ENCODE data around the gene ITGA5. TPM values are rescaled to one million over a fixed set of nuclear protein-coding genes. Genes with fewer than 3 reads are reported as not detected.

Gene ITGA5
- total RNA-seq, 1 experiment from 2014 or later, result 49.7 TPM

DNA sequence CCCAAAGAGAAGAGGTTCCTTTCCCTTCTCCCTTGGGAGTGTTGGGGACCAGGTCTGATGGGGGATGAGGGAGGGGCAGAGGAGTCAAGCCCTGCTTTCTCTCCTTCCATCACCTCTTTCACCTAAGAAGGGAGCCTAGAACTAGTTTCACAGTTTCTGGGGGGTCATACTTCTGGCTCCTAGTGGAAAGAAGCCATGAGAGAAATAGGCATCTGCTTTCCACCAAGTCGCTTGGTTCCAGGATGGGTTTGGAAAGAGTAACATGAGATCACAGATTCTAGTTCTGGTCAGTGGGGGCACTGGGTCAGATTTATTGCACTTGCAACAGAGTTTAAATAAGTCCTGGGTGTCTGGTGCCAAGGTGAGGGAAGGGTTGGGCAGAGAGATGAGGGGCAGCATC lies 24.1 kb downstream of the ITGA5 start:
- intact Hi-C loops (cut with micrococcal nuclease), result loop anchor here (1.0 kb wide), 1 partner anchor 25 kb away; no protein-coding TSS in a partner anchor
- peaks cover 24 to 27% of the 10 kb centered on the region in 2 experiments; a peak in 3 of 4 replicates for H3K36me3 ChIP-seq (ENCODE audit: control insufficient read depth in 1 of 2, insufficient read depth in 2 of 2, low read length in 2 of 2)
- H3K79me2 ChIP-seq (ENCODE audit: insufficient read depth, low read length), result no peaks in the 10 kb centered on the region
- POLR2A ChIA-PET, result no interaction called here
- peaks cover 6 to 22% of the 10 kb centered on the region in 2 experiments; a peak in 3 of 4 replicates for H3K4me1 ChIP-seq (ENCODE audit: control insufficient read depth in 1 of 2, insufficient read depth in 2 of 2, low read length in 2 of 2)
- no peak overlapping the region for H2AFZ ChIP-seq (ENCODE audit: low read depth, low read length, poor library complexity, severe bottlenecking)
- H3K9me3 ChIP-seq (ENCODE audit: control insufficient read depth in 1 of 2, insufficient read depth in 1 of 2, low read depth in 1 of 2, low read length in 2 of 2), result no peaks in the 10 kb centered on the region
- BruUV-seq (replicated peaks), result no TSS peak
- no peak overlapping the region for H3K27ac ChIP-seq (ENCODE audit: low read depth, low read length)
- no peak for TF ChIP-seq ZFX (IDR thresholded peaks at IDR 0.05)
- TF ChIP-seq EGR1 (IDR thresholded peaks at IDR 0.05; ENCODE audit: low read depth), result no peak
- no peak for TF ChIP-seq EZH2phosphoT487 (IDR thresholded peaks at IDR 0.05; ENCODE audit: borderline replicate concordance)
- TF ChIP-seq YY1 (IDR thresholded peaks at IDR 0.05; ENCODE audit: extremely low read depth, insufficient replicate concordance, low read depth, low read length), result no peak
- no peak for TF ChIP-seq EZH2 (IDR thresholded peaks at IDR 0.05)
- TF ChIP-seq, protein P1, sequence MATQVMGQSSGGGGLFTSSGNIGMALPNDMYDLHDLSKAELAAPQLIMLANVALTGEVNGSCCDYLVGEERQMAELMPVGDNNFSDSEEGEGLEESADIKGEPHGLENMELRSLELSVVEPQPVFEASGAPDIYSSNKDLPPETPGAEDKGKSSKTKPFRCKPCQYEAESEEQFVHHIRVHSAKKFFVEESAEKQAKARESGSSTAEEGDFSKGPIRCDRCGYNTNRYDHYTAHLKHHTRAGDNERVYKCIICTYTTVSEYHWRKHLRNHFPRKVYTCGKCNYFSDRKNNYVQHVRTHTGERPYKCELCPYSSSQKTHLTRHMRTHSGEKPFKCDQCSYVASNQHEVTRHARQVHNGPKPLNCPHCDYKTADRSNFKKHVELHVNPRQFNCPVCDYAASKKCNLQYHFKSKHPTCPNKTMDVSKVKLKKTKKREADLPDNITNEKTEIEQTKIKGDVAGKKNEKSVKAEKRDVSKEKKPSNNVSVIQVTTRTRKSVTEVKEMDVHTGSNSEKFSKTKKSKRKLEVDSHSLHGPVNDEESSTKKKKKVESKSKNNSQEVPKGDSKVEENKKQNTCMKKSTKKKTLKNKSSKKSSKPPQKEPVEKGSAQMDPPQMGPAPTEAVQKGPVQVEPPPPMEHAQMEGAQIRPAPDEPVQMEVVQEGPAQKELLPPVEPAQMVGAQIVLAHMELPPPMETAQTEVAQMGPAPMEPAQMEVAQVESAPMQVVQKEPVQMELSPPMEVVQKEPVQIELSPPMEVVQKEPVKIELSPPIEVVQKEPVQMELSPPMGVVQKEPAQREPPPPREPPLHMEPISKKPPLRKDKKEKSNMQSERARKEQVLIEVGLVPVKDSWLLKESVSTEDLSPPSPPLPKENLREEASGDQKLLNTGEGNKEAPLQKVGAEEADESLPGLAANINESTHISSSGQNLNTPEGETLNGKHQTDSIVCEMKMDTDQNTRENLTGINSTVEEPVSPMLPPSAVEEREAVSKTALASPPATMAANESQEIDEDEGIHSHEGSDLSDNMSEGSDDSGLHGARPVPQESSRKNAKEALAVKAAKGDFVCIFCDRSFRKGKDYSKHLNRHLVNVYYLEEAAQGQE (IDR thresholded peaks at IDR 0.05; ENCODE audit: low read depth), result no peak
- TF ChIP-seq, protein P2, sequence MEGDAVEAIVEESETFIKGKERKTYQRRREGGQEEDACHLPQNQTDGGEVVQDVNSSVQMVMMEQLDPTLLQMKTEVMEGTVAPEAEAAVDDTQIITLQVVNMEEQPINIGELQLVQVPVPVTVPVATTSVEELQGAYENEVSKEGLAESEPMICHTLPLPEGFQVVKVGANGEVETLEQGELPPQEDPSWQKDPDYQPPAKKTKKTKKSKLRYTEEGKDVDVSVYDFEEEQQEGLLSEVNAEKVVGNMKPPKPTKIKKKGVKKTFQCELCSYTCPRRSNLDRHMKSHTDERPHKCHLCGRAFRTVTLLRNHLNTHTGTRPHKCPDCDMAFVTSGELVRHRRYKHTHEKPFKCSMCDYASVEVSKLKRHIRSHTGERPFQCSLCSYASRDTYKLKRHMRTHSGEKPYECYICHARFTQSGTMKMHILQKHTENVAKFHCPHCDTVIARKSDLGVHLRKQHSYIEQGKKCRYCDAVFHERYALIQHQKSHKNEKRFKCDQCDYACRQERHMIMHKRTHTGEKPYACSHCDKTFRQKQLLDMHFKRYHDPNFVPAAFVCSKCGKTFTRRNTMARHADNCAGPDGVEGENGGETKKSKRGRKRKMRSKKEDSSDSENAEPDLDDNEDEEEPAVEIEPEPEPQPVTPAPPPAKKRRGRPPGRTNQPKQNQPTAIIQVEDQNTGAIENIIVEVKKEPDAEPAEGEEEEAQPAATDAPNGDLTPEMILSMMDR (IDR thresholded peaks at IDR 0.05 in 2 of 3, conservative IDR thresholded peaks at IDR 0.05 in 1 of 3; ENCODE audit: borderline replicate concordance in 1 of 3, insufficient read depth in 1 of 3, low read depth in 2 of 3, low read length in 2 of 3), result no peak
- RAD21 ChIA-PET (ENCODE audit: low non-redundant PET in 1 of 2, low total read pairs in 2 of 2, uncharacterized antibody in 2 of 2, unreplicated experiment in 2 of 2), result no interaction called here
- no peak overlapping the region for H3K9ac ChIP-seq (ENCODE audit: low read length)
- H3K4me3 ChIP-seq (replicated peaks in 1 of 2; ENCODE audit: low read depth in 1 of 2, low read length in 2 of 2), result no peak overlapping the region
- ATAC-seq (no peak), DNase-seq (ENCODE audit: low read depth, low spot score) (no peak)
- H3K4me2 ChIP-seq (ENCODE audit: low read length), result no peak overlapping the region
- H3K9me2 ChIP-seq (ENCODE audit: insufficient read depth), result no peaks in the 10 kb centered on the region
- H4K20me1 ChIP-seq (ENCODE audit: insufficient read depth), result no peaks in the 10 kb centered on the region
- no peaks in the 10 kb centered on the region for H3K27me3 ChIP-seq (ENCODE audit: insufficient read depth, low read length)
- CTCF ChIA-PET, result no interaction called here
